SJSA1 (cell line): ENCODE results near the gene DLG3. TPM values are rescaled to one million over a fixed set of nuclear protein-coding genes. Genes with fewer than 3 reads are reported as not detected.

ENCODE experiments used
- DNase-seq, 2 experiments: peaks; one replicate each; pipeline ENCODE4 v3.0.0-alpha.2; 2015 to 2020; ENCODE audit warnings: low spot score in 2 of 2, low read depth in 1 of 2
- H3K27ac ChIP-seq: fragments of 250-450 bp; sonication (Bioruptor Pico); 2 replicates; pipeline ENCODE4 v1.5.1; 2020; ENCODE audit warnings: mild to moderate bottlenecking, moderate library complexity
- H3K27me3 ChIP-seq: fragments of 250-450 bp; sonication (Bioruptor Pico); replicated peaks from 2 replicates; pipeline ENCODE4 v1.5.1; 2020; ENCODE audit warnings: mild to moderate bottlenecking, moderate library complexity
- H3K36me3 ChIP-seq: fragments of 250-450 bp; sonication (Bioruptor Pico); 2 replicates; pipeline ENCODE4 v1.5.1; 2020; ENCODE audit warnings: mild to moderate bottlenecking
- H3K4me1 ChIP-seq: fragments of 250-450 bp; sonication (Bioruptor Pico); replicated peaks from 2 replicates; pipeline ENCODE4 v1.6.1; 2021; ENCODE audit warnings: mild to moderate bottlenecking
- H3K4me3 ChIP-seq: fragments of 250-450 bp; sonication (Bioruptor Pico); 2 replicates; pipeline ENCODE4 v1.5.1; 2020; ENCODE audit warnings: mild to moderate bottlenecking
- H3K9me3 ChIP-seq: fragments of 250-450 bp; sonication (Bioruptor Pico); replicated peaks from 2 replicates; pipeline ENCODE4 v1.5.1; 2020; ENCODE audit warnings: mild to moderate bottlenecking
- total RNA-seq: library from RNA; depleted of rRNA; stranded (reverse); fragments of >200 nt; shearing (Covaris generic); gene quantifications from 2 replicates; pipeline ENCODE4 v1.2.3, GENCODE V29; 2014

Gene DLG3
- total RNA-seq, 1 experiment from 2014 or later, result 19.4 TPM

GRCh38 chrX:70429759-70430158 is 14.9 kb upstream of the DLG3 start:
- Histone ChIP-seq H3K4me1 (peaks cover under 1% of the 10 kb centered on the region), H3K27ac (no peak overlapping the region), H3K27me3 (no peaks in the 10 kb centered on the region), H3K9me3 (no peaks in the 10 kb centered on the region), H3K36me3 (no peaks in the 10 kb centered on the region), H3K4me3 (no peak overlapping the region)
- no peak for DNase-seq

- H3K36me3 ChIP-seq, result no peaks in the 10 kb centered on the region
- no peak overlapping the region for H3K27ac ChIP-seq
- H3K4me3 ChIP-seq, result peak overlapping the region; percentile 57
- peaks cover 12% of the 10 kb centered on the region for H3K4me1 ChIP-seq
- H3K27me3 ChIP-seq, result no peaks in the 10 kb centered on the region
- H3K9me3 ChIP-seq, result no peaks in the 10 kb centered on the region
- no peak for DNase-seq
Observed at GRCh38 chrX:70432936-70433847, 11.4 kb upstream of the DLG3 start.

- H3K27me3 ChIP-seq, result no peaks in the 10 kb centered on the region
- H3K27ac ChIP-seq, result no peak overlapping the region
- H3K4me3 ChIP-seq, result peak overlapping the region; percentile 57
- H3K36me3 ChIP-seq, result no peaks in the 10 kb centered on the region
- H3K9me3 ChIP-seq, result no peaks in the 10 kb centered on the region
- DNase-seq, result peak; percentile 54 to 58
- peaks cover 18% of the 10 kb centered on the region for H3K4me1 ChIP-seq
Observed at GRCh38 chrX:70433848-70434351, 10.7 kb upstream of the DLG3 start.

- Histone ChIP-seq H3K36me3 (no peaks in the 10 kb centered on the region), H3K4me1 (peaks cover 18% of the 10 kb centered on the region)
Observed at GRCh38 chrX:70434352-70434866, 10.2 kb upstream of the DLG3 start.

GRCh38 chrX:70434914-70435586 is 9.6 kb upstream of the DLG3 start:
- Histone ChIP-seq H3K4me3 (peak overlapping the region; percentile 57), H3K4me1 (peaks cover 18% of the 10 kb centered on the region), H3K27me3 (no peaks in the 10 kb centered on the region), H3K36me3 (no peaks in the 10 kb centered on the region), H3K27ac (peak overlapping the region; percentile 43; the same call in 1 of the 2 replicates), H3K9me3 (no peaks in the 10 kb centered on the region)
- DNase-seq, result peak in 1 of 2 experiments; percentile 48

More at GRCh38 chrX:70434352-70434866, 10.2 kb upstream of the DLG3 start:
- Histone ChIP-seq H3K4me3 (peak overlapping the region; percentile 57), H3K27me3 (no peaks in the 10 kb centered on the region), H3K9me3 (no peaks in the 10 kb centered on the region), H3K27ac (no peak overlapping the region)
- peak; percentile 67 to 85 for DNase-seq

- DNase-seq, result no peak
- H3K4me3 ChIP-seq, result no peak overlapping the region
- H3K4me1 ChIP-seq, result peaks cover 18% of the 10 kb centered on the region
- no peaks in the 10 kb centered on the region for H3K36me3 ChIP-seq
- no peaks in the 10 kb centered on the region for H3K27me3 ChIP-seq
- no peak overlapping the region for H3K27ac ChIP-seq
- no peaks in the 10 kb centered on the region for H3K9me3 ChIP-seq
Observed at GRCh38 chrX:70436343-70436742, 8.3 kb upstream of the DLG3 start.

- Histone ChIP-seq H3K4me3 (no peak overlapping the region), H3K4me1 (peaks cover 18% of the 10 kb centered on the region), H3K36me3 (no peaks in the 10 kb centered on the region), H3K9me3 (no peaks in the 10 kb centered on the region), H3K27ac (no peak overlapping the region), H3K27me3 (no peaks in the 10 kb centered on the region)
- no peak for DNase-seq
Observed at GRCh38 chrX:70437011-70437410, 7.6 kb upstream of the DLG3 start.

- Histone ChIP-seq H3K9me3 (no peaks in the 10 kb centered on the region), H3K27me3 (no peaks in the 10 kb centered on the region), H3K27ac (no peak overlapping the region), H3K4me1 (peaks cover 18% of the 10 kb centered on the region), H3K36me3 (no peaks in the 10 kb centered on the region), H3K4me3 (no peak overlapping the region)
- no peak for DNase-seq
Observed at GRCh38 chrX:70437921-70438665, 6.5 kb upstream of the DLG3 start.

- Histone ChIP-seq H3K4me3 (no peak overlapping the region), H3K4me1 (peaks cover 18% of the 10 kb centered on the region), H3K27me3 (peaks cover 2% of the 10 kb centered on the region; the same call in 1 of the 2 replicates), H3K9me3 (no peaks in the 10 kb centered on the region), H3K36me3 (no peaks in the 10 kb centered on the region), H3K27ac (no peak overlapping the region)
- no peak for DNase-seq
Observed at GRCh38 chrX:70439016-70439415, 5.6 kb upstream of the DLG3 start.

- Histone ChIP-seq H3K27ac (no peak overlapping the region), H3K27me3 (peaks cover 14% of the 10 kb centered on the region), H3K4me1 (peaks cover 17% of the 10 kb centered on the region), H3K9me3 (no peaks in the 10 kb centered on the region), H3K36me3 (no peaks in the 10 kb centered on the region), H3K4me3 (no peak overlapping the region)
- DNase-seq, result no peak
Observed at GRCh38 chrX:70442224-70442623, 2.4 kb upstream of the DLG3 start.

GRCh38 chrX:70444946-70445656 is 466 bp downstream of the DLG3 start:
- Histone ChIP-seq H3K4me3 (no peak overlapping the region), H3K27me3 (peaks cover 14% of the 10 kb centered on the region), H3K4me1 (peaks cover 8% of the 10 kb centered on the region), H3K36me3 (no peaks in the 10 kb centered on the region), H3K27ac (no peak overlapping the region), H3K9me3 (no peaks in the 10 kb centered on the region)
- no peak for DNase-seq

GRCh38 chrX:70445951-70446350 is 1.3 kb downstream of the DLG3 start:
- DNase-seq, result no peak
- Histone ChIP-seq H3K4me3 (no peak overlapping the region), H3K4me1 (peaks cover 8% of the 10 kb centered on the region), H3K9me3 (no peaks in the 10 kb centered on the region), H3K27me3 (peaks cover 14% of the 10 kb centered on the region), H3K27ac (no peak overlapping the region), H3K36me3 (no peaks in the 10 kb centered on the region)
